GM19328 (cell line): Measurements from ENCODE around the gene HOXA2.
A peak's percentile ranks its signal among the peaks of the same experiment; 100 is the strongest.

Experiments
- ATAC-seq: cut with Tn5 transposase; IDR thresholded peaks from one replicate; pipeline ENCODE4 v1.9.1; 2021; ENCODE audit warnings: mild to moderate bottlenecking, moderate library complexity; ENCODE audit not compliant: unreplicated experiment

The HOXA2 gene

DNA sequence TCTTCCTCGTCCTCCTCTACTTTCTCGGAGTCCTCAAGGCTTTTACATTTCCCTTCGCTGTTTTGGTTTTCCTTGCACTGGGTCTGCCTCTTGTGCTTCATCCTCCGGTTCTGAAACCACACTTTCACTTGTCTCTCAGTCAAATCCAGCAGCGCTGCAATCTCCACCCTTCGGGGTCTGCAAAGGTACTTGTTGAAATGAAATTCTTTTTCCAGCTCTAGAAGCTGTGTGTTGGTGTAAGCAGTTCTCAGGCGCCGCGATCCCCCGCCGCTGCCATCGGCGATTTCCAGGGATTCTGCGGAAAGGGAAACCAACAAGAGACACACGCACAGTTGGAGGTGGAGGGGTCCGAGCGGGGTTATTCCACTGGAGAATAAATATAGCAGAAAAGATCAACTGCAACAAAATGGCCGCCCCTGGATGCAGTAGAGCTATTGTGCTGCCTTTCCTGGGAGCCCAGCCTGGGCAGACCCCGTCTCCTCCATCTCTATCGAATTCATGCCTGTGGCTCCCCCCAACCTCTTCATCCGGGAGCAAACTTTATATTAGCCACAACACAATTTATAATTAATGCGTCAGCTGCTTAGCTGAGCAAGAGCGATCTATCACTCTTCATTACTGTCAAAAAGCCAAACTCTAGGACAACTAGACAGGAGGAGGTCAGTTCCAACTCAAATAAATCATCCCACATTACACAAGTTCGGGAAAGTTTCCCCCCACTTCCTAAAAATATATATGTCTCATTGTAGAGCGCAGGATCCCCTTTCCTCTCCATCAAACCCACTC lies 1.1 kb downstream of the HOXA2 start:
- ATAC-seq: no peak

- ATAC-seq: no peak
These were observed 1.8 kb downstream of the HOXA2 start for GRCh38 chr7:27100694-27101170.

DNA sequence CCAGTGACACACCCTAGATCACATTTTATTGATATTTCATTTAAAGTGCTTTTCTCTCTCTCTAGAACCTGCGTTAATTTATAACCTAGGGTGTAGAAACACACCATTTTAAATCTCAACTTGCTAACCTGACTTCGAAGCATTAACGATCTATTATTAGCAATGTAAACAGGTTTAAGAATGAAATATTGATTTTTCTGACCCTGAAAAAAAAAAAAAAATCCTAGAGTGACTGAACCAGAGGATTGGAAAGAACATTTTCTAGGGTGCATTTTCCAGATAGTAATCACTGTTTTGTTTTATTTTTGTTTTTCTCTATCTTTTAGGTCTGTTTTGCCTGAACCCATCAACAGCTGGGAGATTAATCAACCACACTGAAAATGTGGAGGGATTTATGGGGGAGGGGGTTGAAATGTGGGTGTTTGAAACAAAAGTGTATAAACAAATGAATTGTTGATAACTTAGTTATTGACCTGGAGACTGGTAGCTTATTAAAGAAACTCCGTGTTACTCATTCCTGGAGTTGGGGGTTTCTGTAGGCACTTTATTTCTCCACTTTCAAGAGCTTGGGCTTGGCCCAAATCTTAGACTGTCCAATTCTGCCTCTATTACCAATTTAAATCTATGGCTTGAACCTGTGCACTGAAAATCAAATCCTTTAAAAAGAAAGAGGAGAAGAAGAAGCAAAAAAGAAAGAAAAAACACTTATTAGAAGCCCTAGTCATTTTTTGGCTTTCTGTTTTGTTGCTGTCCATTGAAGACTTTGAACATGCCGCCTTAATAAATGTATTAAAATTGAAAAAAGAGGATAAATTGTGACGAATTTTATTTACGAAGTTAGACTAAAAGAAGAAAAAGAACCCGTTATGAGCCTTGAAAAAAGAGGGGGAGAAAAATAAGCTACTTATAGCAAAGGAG lies 2.8 kb downstream of the HOXA2 start:
- ATAC-seq: no peak

DNA sequence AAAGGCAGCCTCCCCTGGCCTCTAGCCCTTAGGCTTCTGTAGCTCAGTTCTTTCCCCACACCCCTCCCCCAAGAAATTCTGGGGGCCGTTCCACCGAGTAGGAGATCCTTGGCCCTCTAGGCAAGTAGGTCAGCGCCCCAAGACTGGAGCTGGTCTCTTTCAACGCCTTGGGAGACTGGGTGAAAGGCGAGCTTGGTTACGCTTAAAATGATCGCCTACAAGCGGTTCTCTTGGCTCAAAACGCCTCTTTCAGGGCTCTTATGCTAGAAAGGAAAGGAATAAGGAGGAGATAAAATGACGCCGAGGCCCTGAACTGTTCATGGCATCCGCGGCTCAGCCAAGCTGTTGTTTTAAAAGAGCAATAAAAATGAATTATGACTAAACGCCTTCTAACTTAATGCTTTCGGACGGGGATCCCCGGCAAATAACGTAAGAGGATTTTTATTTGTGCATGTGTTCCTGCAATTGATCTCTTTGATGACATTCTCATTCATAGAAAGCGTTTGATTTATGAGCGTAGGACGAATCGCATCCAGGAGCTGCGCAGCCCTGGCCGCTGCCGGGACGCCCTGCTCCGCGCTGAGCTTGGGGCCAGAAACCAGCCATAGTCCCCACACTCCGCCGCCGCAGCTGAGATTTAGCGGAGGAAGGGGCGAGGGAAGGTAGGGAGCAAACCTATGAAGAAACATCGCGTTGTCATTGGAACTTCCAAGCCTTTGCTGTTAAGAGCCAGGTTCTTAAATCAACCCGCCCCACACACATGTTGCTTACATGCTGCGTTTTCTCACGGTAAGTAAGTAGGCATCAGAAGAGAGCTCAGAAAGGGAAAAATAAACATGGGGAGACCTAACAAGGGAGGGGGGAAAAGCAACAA lies 3.7 kb downstream of the HOXA2 start:
- ATAC-seq: no peak

- no peak for ATAC-seq
These were observed 4.6 kb downstream of the HOXA2 start for GRCh38 chr7:27097686-27098577.

- ATAC-seq: no peak
These were observed 5.5 kb downstream of the HOXA2 start for GRCh38 chr7:27096768-27097514.

GRCh38 chr7:27095897-27096767 lies 6.4 kb downstream of the HOXA2 start, which contains the start of gene HOXA1:
Gene HOXA1, minus strand, starts transcription at chr7:27096000. Its CDS starts 88 bp downstream, at chr7:27095912.
- peak; percentile 82 for ATAC-seq

GRCh38 chr7:27095050-27095896 lies 7.2 kb downstream of the HOXA2 start:
- ATAC-seq: peak; percentile 5

DNA sequence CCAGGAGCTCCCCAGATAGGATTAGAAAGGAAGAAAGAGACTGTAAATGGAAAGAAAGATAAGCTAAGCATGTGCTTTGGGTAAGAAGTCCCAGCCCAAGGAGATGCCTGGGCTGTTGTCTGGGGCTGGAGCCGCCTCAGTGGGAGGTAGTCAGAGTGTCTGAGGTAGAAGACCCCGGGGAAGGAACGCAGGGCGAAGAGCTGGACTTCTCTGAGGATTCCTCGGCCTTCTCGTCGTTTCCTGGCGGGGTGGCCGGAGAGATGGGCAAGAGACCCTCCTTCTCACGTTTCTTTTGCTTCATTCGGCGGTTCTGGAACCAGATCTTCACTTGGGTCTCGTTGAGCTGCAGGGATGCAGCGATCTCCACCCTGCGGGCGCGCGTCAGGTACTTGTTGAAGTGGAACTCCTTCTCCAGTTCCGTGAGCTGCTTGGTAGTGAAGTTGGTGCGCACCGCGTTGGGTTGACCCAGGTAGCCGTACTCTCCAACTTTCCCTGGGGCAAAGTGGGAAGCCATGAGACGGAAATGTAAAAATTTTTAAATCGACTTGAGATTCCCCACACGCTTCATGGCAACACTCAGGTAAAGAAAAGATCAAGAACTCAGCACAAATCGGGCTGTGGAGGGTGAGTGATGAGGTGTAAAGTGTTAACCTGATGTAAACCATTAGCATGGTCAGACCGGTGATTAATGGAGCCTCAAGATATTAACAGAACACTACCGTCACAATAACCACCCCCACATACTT lies 8.0 kb downstream of the HOXA2 start:
- ATAC-seq: no peak

DNA sequence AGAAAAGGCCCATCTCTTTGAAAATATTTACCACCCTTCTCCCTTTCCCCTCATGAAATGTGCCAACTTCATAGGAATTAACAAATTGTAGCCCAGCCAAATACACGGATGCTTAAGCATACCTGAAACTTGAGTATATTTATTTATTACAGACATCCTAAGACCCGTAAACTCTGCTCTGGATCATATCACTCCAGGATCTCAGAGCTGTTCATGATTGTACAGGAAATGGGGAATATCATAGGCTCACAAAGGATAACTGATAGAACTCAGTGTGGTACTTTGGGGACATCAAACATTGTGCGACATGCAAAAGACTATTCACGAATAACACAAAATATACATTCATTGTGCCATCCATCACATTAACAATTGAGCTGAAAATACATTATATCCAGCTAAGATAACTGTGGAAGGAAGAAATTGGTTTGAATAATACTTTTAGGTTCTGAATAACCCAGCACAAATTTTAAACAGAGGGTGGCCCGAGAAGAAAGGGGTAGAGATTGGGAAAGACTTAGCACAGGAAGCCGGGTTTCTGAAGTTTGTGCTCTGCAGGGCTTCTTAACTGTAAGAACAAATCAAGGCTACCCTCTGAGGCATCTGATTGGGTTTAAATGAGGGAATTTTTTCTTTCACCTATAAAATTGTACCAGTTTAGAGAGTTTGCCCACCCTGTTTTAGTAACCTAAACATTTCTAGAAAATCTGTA lies 9.1 kb downstream of the HOXA2 start:
- no peak for ATAC-seq

- no peak for ATAC-seq
These were observed 9.7 kb downstream of the HOXA2 start for GRCh38 chr7:27092819-27093110.

DNA sequence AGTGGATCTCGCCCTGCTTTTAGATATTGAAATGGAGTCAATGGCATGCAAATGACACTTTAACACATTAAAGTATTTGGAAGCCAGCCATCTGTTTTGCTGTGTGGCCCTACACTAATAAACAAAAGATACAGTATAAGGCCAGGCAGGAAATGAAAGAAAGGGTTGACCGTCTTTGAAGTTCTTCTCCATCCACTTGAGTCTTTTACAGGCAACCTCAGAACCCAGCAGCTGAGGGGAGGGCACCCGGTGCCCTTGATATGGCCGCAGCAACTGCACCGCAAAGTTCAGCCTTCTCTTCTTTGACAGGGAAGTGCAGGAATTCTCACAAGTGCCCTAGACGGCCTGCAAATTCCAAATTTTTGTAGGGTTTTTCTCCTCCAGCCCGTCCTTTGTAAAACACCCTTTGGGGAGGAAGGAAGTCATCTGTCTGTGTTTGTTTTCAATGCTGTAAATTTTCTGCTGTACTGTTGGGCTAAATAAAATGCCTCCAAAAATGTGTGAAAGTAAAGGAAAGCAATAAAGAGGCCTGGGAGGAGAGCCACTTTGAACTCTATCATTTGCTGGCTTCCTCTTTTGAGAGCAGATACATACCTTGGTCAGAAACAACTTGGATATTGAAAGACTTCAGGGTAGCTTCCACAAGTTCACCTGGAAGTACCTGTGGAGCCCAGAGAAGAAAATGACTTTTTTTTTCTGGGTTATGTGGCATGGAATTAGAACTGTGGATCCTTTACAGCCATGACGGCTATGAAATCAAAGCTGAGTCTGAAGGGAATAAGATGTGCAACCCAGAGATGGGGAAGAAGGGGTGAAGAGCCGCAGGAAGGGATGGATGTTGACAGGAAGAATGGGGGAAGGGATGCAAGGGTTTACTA lies 10.3 kb downstream of the HOXA2 start:
- ATAC-seq: no peak

- ATAC-seq: no peak
These were observed 11.4 kb downstream of the HOXA2 start for GRCh38 chr7:27091105-27091504.

DNA sequence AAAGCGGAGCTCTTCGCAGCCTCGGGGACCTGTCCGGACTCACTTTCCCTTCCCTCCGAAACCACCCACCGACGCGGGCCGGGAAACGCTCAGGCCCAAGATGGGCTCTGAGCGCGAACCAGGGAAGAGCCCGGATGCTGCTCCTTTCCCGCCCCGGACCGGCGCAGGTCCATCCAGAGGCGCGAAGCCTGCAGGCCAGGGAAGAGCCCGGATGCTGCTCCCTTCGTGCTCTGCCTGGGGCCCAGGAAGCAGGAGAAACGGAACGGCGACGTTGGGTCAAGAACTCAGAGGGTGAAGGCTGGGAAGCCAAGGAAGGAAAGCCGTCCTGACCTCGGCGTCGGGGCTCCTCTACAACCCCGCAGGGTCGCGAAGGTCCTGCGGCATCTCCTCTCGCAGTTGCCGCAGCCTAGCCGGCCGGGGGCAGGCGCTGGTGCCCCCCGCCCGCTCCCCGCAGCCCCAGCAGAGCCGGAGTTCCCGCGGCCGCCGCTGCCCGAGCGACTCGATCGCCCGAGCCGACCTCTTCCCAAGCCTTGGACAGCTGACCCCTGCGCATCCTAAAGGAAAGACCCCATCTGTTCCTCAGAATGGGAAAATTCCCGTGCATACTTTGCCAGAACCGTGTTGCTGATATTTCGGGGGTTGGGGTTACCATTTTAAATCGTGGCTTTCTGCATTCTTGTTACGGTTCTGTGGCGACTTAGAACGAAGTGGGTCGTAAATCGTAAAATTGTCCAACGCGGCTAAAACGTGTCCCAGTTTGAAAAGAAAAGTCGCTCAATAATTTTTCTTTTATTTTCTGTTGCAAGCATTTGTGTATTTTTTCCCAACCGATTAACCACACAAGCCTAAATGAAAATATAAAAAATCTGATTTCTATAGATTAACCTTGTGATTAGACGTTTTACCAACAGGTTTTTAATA lies 14.2 kb downstream of the HOXA2 start:
- ATAC-seq: no peak
